Stimulated activated CD8-positive, alpha-beta memory T cell treated with anti-CD3 and anti-CD28 coated beads, Interleukin-7, amount 100 ng/mL, for 4 hours (primary cell): ENCODE measurements around the gene KRT12.

ENCODE experiments used
- DNase-seq, 2 donors: peaks; one replicate each; pipeline ENCODE4 v3.0.0-alpha.2; 2020; ENCODE audit warnings: low read depth in 2 of 2

KRT12 gene

GRCh38 chr17:40843242-40843641, 23.8 kb downstream of the KRT12 start:
- DNase-seq = no peak

- no peak for DNase-seq
These were observed 25.8 kb downstream of the KRT12 start for GRCh38 chr17:40841246-40841645.

- no peak for DNase-seq
These were observed 27.8 kb downstream of the KRT12 start for GRCh38 chr17:40839194-40839593.

- DNase-seq = no peak
These were observed 31.0 kb downstream of the KRT12 start for GRCh38 chr17:40836020-40836419.

GRCh38 chr17:40833882-40834281, 33.1 kb downstream of the KRT12 start:
- no peak for DNase-seq

- no peak for DNase-seq
These were observed 34.2 kb downstream of the KRT12 start for GRCh38 chr17:40832840-40833239.

GRCh38 chr17:40830085-40830776, 36.8 kb downstream of the KRT12 start:
- no peak for DNase-seq

GRCh38 chr17:40828454-40829044, 38.5 kb downstream of the KRT12 start:
- DNase-seq = no peak

GRCh38 chr17:40827746-40828453, 39.1 kb downstream of the KRT12 start:
- no peak for DNase-seq

- DNase-seq = no peak
These were observed 41.4 kb downstream of the KRT12 start for GRCh38 chr17:40825599-40825998.

- no peak for DNase-seq
These were observed 42.8 kb downstream of the KRT12 start for GRCh38 chr17:40824015-40824832.

GRCh38 chr17:40822132-40822812, 44.8 kb downstream of the KRT12 start, which contains the start of gene KRT10:
TSS of gene KRT10 (minus strand) at chr17:40822614. CDS start at chr17:40822585, 29 bp downstream.
- DNase-seq = no peak

GRCh38 chr17:40821536-40821935, 45.5 kb downstream of the KRT12 start:
- DNase-seq = no peak

GRCh38 chr17:40820228-40820838, 46.7 kb downstream of the KRT12 start:
- DNase-seq = no peak

- no peak for DNase-seq
These were observed 47.4 kb downstream of the KRT12 start for GRCh38 chr17:40819528-40820125.

GRCh38 chr17:40818733-40819527, 48.1 kb downstream of the KRT12 start:
- DNase-seq = peak; percentile 64 to 79

GRCh38 chr17:40818343-40818732, 48.7 kb downstream of the KRT12 start:
- DNase-seq = no peak

- DNase-seq = no peak
These were observed 49.8 kb downstream of the KRT12 start for GRCh38 chr17:40817103-40817682.

- DNase-seq = no peak
These were observed 50.5 kb downstream of the KRT12 start for GRCh38 chr17:40816569-40816968.
